Panc1 (cell line): ENCODE results near the gene SERPINA3. TPM values are rescaled to one million over a fixed set of nuclear protein-coding genes. Genes with fewer than 3 reads are reported as not detected.

ENCODE experiments used
- ATAC-seq: fragments of 200-7000 bp; cut with Tn5 transposase; 2 replicates; pipeline ENCODE4 v1.9.1; 2020; ENCODE audit warnings: mild to moderate bottlenecking, moderate library complexity
- BruUV-seq: library from RNA; stranded (reverse); fragments of 400-500 nt; replicated peaks from 2 replicates; lab custom pipeline; 2021; lab: Mats Ljungman, UMichigan
- CTCF ChIA-PET: fragments of 300-600 bp; sonication (Branson Sonifier 250); formaldehyde crosslinking; loops from one replicate; lab custom pipeline; 2022; ENCODE audit warnings: antibody characterized with exemption; lab: Charles Lee
- POLR2A ChIA-PET: fragments of 300-600 bp; sonication (Branson Sonifier 250); formaldehyde crosslinking; loops from one replicate; lab custom pipeline; 2022; ENCODE audit warnings: antibody characterized with exemption; lab: Charles Lee
- DNase-seq: peaks from one replicate; pipeline ENCODE4 v3.0.0-alpha.2; 2010; ENCODE audit warnings: low read depth, low spot score
- H3K27ac ChIP-seq: 2 replicates; pipeline ENCODE4 v1.5.1; 2011; ENCODE audit warnings: mild to moderate bottlenecking, low read length, inconsistent platforms
- H3K27me3 ChIP-seq: fragments of 200-500 bp; sonication (Bioruptor generic); 2 replicates; pipeline ENCODE4 v1.6.0; 2014; ENCODE audit warnings: low read length, inconsistent platforms; ENCODE audit not compliant: control insufficient read depth, insufficient read depth
- H3K36me3 ChIP-seq: fragments of 200-500 bp; sonication (Bioruptor generic); 2 replicates; pipeline ENCODE4 v1.5.1; 2014; ENCODE audit warnings: inconsistent platforms, mild to moderate bottlenecking, low read length, moderate library complexity; ENCODE audit not compliant: control insufficient read depth, insufficient read depth
- H3K4me1 ChIP-seq: 2 replicates; pipeline ENCODE4 v1.5.1; 2011; ENCODE audit warnings: inconsistent platforms, mild to moderate bottlenecking, low read length, moderate library complexity; ENCODE audit not compliant: control insufficient read depth, insufficient read depth
- H3K4me3 ChIP-seq, 2 experiments: 2 replicates each; pipeline ENCODE4 v1.5.1; 2011 to 2012; ENCODE audit warnings: low read depth in 2 of 2, low read length in 2 of 2, mild to moderate bottlenecking in 2 of 2, inconsistent platforms in 1 of 2, moderate library complexity in 1 of 2
- H3K9me3 ChIP-seq: fragments of 200-500 bp; sonication (Bioruptor generic); 2 replicates; pipeline ENCODE4 v1.5.1; 2014; ENCODE audit warnings: low read depth, mild to moderate bottlenecking, inconsistent platforms, low read length, moderate library complexity; ENCODE audit not compliant: control insufficient read depth, insufficient read depth
- CTCF ChIP-seq: fragments of 450-650 bp; IDR thresholded peaks from 2 replicates; pipeline ENCODE4 v1.5.1; 2017; ENCODE audit warnings: mild to moderate bottlenecking
- POLR2AphosphoS5 ChIP-seq: IDR thresholded peaks from 2 replicates; pipeline ENCODE4 v1.6.1; 2012; ENCODE audit warnings: mild to moderate bottlenecking, low read depth, low read length, moderate library complexity
- REST ChIP-seq, 2 experiments: IDR thresholded peaks; 2 replicates each; pipeline ENCODE4 v1.6.1; 2011 to 2012; ENCODE audit warnings: low read depth in 2 of 2, control low read depth in 1 of 2, low read length in 1 of 2, mild to moderate bottlenecking in 1 of 2, moderate library complexity in 1 of 2; ENCODE audit not compliant: insufficient read depth in 1 of 2
- SIN3A ChIP-seq: IDR thresholded peaks from 2 replicates; pipeline ENCODE4 v1.6.1; 2012; ENCODE audit warnings: low read depth, mild to moderate bottlenecking, low read length, moderate library complexity, borderline replicate concordance; ENCODE audit not compliant: insufficient read depth
- TCF7L2 ChIP-seq: IDR thresholded peaks from 2 replicates; pipeline ENCODE4 v1.6.1; 2011; ENCODE audit warnings: mild to moderate bottlenecking, low read depth, low read length, inconsistent platforms
- in situ Hi-C: cut with HindIII; loops from 2 replicates; pipeline ENCODE4 v1.10.0; 2016; ENCODE audit warnings: low sequenced_read_pairs, low pct_unique_long_range_greater_than_20kb
- intact Hi-C: fragments of 100-400 bp; cut with micrococcal nuclease; formaldehyde crosslinking; loops from one replicate; pipeline ENCODE4 v1.10.0; 2022; ENCODE audit not compliant: unreplicated experiment
- total RNA-seq: library from RNA; stranded (reverse); gene quantifications from one replicate; pipeline ENCODE4 v1.2.1, GENCODE V29; 2021; ENCODE audit not compliant: unreplicated experiment

Gene SERPINA3
- total RNA-seq, 1 experiment from 2014 or later, result 5.7 TPM

DNA sequence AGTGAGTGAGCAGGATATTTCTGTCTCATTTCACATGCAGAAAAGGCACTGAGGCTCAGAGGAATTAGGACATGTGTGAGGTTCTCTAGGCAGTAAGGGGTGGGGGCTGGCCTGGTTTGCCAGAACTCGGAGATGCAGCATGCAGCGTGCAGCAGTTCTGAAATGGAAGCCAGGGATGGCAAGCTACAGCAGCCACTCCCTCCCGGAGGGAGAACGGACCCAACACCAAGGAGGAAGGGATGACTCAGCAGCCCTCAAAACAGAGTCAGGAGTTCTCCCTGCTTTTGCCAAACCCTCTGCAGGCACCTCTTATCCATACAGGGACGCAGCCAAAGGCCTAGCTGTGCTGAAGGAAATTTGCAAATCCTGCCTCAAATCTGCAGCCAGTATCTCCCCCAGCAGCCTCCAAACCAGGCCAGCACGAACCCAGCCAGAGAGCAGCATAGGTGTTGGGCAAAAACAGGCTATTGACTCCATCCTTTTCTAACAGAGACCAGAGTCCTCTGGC, 10.3 kb upstream of the SERPINA3 start:
- Histone ChIP-seq H3K27me3 (no peaks in the 10 kb centered on the region), H3K4me1 (peaks cover 32% of the 10 kb centered on the region), H3K4me3 (no peak overlapping the region), H3K36me3 (no peaks in the 10 kb centered on the region), H3K27ac (no peak overlapping the region; the same call in 1 of the 2 replicates), H3K9me3 (no peaks in the 10 kb centered on the region)
- ChIA-PET POLR2A (no interaction called here), CTCF (interaction anchor here (0.6 kb wide), 1 partner anchor 772 kb away, joined by 8 read pairs; no protein-coding TSS in a partner anchor)
- ATAC-seq (0 out of 2 replicates have a peak, but pooled peaks have one; percentile 23), DNase-seq (no peak)
- intact Hi-C loops, result no loop called here
- no TSS peak for BruUV-seq
- TF ChIP-seq REST (IDR thresholded peaks at IDR 0.05; ENCODE audit: insufficient read depth in 1 of 2, low read depth in 2 of 2, low read length in 1 of 2), result no peak
- TF ChIP-seq SIN3A, result no peak
- TF ChIP-seq CTCF, result no peak
- TF ChIP-seq POLR2AphosphoS5, result no peak
- TF ChIP-seq TCF7L2, result no peak
- in situ Hi-C loops, result no loop called here

DNA sequence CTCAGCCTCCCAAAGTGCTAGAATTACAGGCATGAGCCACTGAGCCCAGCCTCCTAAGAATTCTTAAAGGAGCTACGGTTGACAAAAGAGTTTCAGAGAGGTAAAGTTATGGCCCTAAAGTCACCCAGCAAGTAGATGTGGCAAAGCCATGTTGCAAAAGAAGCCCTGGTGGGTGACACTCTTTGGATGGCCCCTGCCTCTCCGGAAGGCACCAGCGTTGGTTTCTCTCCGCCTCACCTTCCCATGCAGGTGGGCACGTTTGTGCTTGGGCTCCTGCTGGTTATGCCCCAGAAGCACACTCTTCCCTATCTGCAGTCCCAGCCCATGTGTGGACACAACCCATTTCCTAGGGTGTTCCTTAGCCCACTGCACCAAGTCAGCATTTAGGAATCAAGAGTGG, 9.5 kb upstream of the SERPINA3 start:
- POLR2A ChIA-PET, result no interaction called here
- Histone ChIP-seq H3K36me3 (no peaks in the 10 kb centered on the region), H3K27ac (no peak overlapping the region), H3K9me3 (no peaks in the 10 kb centered on the region), H3K27me3 (no peaks in the 10 kb centered on the region), H3K4me3 (no peak overlapping the region), H3K4me1 (peaks cover 32% of the 10 kb centered on the region)
- intact Hi-C loops, result no loop called here
- no TSS peak for BruUV-seq
- in situ Hi-C loops, result no loop called here
- DNase-seq, result no peak
- CTCF ChIA-PET, result interaction anchor here (0.7 kb wide), 1 partner anchor 1405 kb away, joined by 5 read pairs; no protein-coding TSS in a partner anchor
- ATAC-seq, result no peak
- TF ChIP-seq POLR2AphosphoS5 (no peak), SIN3A (no peak), REST (IDR thresholded peaks at IDR 0.05; ENCODE audit: insufficient read depth in 1 of 2, low read depth in 2 of 2, low read length in 1 of 2) (no peak), TCF7L2 (no peak), CTCF (no peak)
